HepG2 (cell line): ENCODE results near the gene MEGF6. TPM values are rescaled to one million over a fixed set of nuclear protein-coding genes. Genes with fewer than 3 reads are reported as not detected.

ENCODE experiments used
- AHDC1 ChIP-seq: sonication (generic); formaldehyde crosslinking; IDR thresholded peaks from 2 replicates; pipeline ENCODE4 v1.5.1; 2020; ENCODE audit warnings: mild to moderate bottlenecking, missing genetic modification reagents, borderline replicate concordance
- ASH2L ChIP-seq: fragments of 300-600, 200-600 bp; sonication (generic); IDR thresholded peaks from 2 replicates; pipeline ENCODE4 v1.7.0; 2017; ENCODE audit warnings: low read depth, mild to moderate bottlenecking, moderate library complexity, mixed read lengths, low read length; ENCODE audit not compliant: insufficient read length
- ATF7 ChIP-seq, 2 experiments: fragments of 450-650 bp in 1 of 2; sonication (generic) in 1 of 2; formaldehyde crosslinking in 1 of 2; IDR thresholded peaks; 2 replicates each; pipeline versions ENCODE4 v1.4.0 to v1.6.1; 2016 to 2020; ENCODE audit warnings: antibody characterized with exemption in 1 of 2, mild to moderate bottlenecking in 1 of 2, missing genetic modification reagents in 1 of 2
- ATF7-NPFF ChIP-seq: sonication (generic); formaldehyde crosslinking; IDR thresholded peaks from 2 replicates; pipeline ENCODE4 v1.8.1; 2023; ENCODE audit warnings: mild to moderate bottlenecking, low read depth, missing genetic modification reagents, moderate library complexity
- CCAR2 ChIP-seq: fragments of 200-400 bp; formaldehyde crosslinking; optimal IDR thresholded peaks from 2 replicates; pipeline ENCODE3; 2018; ENCODE audit warnings: low read depth, mild to moderate bottlenecking, low read length, moderate library complexity
- DMAP1 ChIP-seq: IDR thresholded peaks from 2 replicates; pipeline ENCODE4 v1.6.1; 2016
- GABPB1 ChIP-seq: IDR thresholded peaks from 2 replicates; pipeline ENCODE4 v1.6.1; 2016; ENCODE audit warnings: mild to moderate bottlenecking, missing genetic modification reagents, moderate library complexity, missing compliant biosample characterization
- HDAC1 ChIP-seq: sonication (generic); formaldehyde crosslinking; IDR thresholded peaks from 2 replicates; pipeline ENCODE4 v1.5.1; 2020; ENCODE audit warnings: mild to moderate bottlenecking, missing genetic modification reagents
- HMG20A ChIP-seq: IDR thresholded peaks from 2 replicates; pipeline ENCODE4 v1.6.1; 2016; ENCODE audit warnings: borderline replicate concordance
- KLF9 ChIP-seq: IDR thresholded peaks from 2 replicates; pipeline ENCODE4 v1.6.1; 2016; ENCODE audit warnings: low read depth
- LCORL ChIP-seq, 2 experiments: fragments of 450-650 bp in 1 of 2; sonication (generic) in 1 of 2; formaldehyde crosslinking in 1 of 2; IDR thresholded peaks; 2 replicates each; pipeline versions ENCODE4 v1.5.0 to v1.6.1; 2017 to 2020; ENCODE audit warnings: antibody characterized with exemption in 1 of 2, missing genetic modification reagents in 1 of 2
- MXD1 ChIP-seq: sonication (generic); formaldehyde crosslinking; IDR thresholded peaks from 2 replicates; pipeline ENCODE4 v1.4.0; 2020; ENCODE audit warnings: mild to moderate bottlenecking, missing genetic modification reagents
- NCOA5 ChIP-seq: sonication (generic); formaldehyde crosslinking; IDR thresholded peaks from 2 replicates; pipeline ENCODE4 v1.4.0; 2020; ENCODE audit warnings: missing genetic modification reagents
- NONO ChIP-seq, 2 experiments: fragments of 450-650 bp in 1 of 2; sonication (generic) in 1 of 2; formaldehyde crosslinking in 1 of 2; IDR thresholded peaks in 1 of 2; conservative IDR thresholded peaks in 1 of 2; 2 replicates each; pipeline versions ENCODE4 v1.6.1 to v1.8.0; 2017 to 2022; ENCODE audit warnings: mild to moderate bottlenecking in 1 of 2, missing genetic modification reagents in 1 of 2, moderate library complexity in 1 of 2
- PCBP2 ChIP-seq: fragments of 200-400 bp; formaldehyde crosslinking; optimal IDR thresholded peaks from 2 replicates; pipeline ENCODE3; 2018; ENCODE audit warnings: low read length, low read depth; ENCODE audit not compliant: poor library complexity, severe bottlenecking
- ZNF121 ChIP-seq: sonication (generic); formaldehyde crosslinking; IDR thresholded peaks from 2 replicates; pipeline ENCODE4 v1.5.0; 2020; ENCODE audit warnings: mild to moderate bottlenecking, missing genetic modification reagents
- ZNF253 ChIP-seq: sonication (generic); formaldehyde crosslinking; IDR thresholded peaks from 2 replicates; pipeline ENCODE4 v1.8.0; 2022; ENCODE audit warnings: mild to moderate bottlenecking, missing genetic modification reagents, borderline replicate concordance
- ZNF772 ChIP-seq: sonication (generic); formaldehyde crosslinking; IDR thresholded peaks from 2 replicates; pipeline ENCODE4 v1.5.0; 2020; ENCODE audit warnings: mild to moderate bottlenecking, missing genetic modification reagents
- ZNF781 ChIP-seq: sonication (generic); formaldehyde crosslinking; IDR thresholded peaks from 2 replicates; pipeline ENCODE4 v1.5.1; 2020; ENCODE audit warnings: borderline replicate concordance, mild to moderate bottlenecking, missing genetic modification reagents; ENCODE audit errors: not compliant biosample characterization
- ZNF839 ChIP-seq: sonication (generic); formaldehyde crosslinking; IDR thresholded peaks from 2 replicates; pipeline ENCODE4 v1.4.0; 2020; ENCODE audit warnings: missing genetic modification reagents, mild to moderate bottlenecking, borderline replicate concordance
- polyA plus RNA-seq, 8 experiments: library from polyadenylated mRNA; depleted of rRNA in 3 of 8; stranded (reverse) in 7 of 8; unstranded in 1 of 8; fragments of >200 nt; fragmentation: Illumina TruSeq in 4 of 8; extraction: Trizol in 4 of 8; gene quantifications; 2 replicates each; pipeline versions ENCODE4 v1.2.1 to v1.2.3, GENCODE V29; 2011 to 2016; ENCODE audit warnings: low read depth in 4 of 8, missing spikeins in 1 of 8, mixed read lengths in 1 of 8; ENCODE audit not compliant: insufficient read depth in 1 of 8
- total RNA-seq, 5 experiments: library from RNA; depleted of rRNA; stranded (reverse); fragments of >200 nt; fragmentation: Illumina TruSeq; extraction: Trizol; gene quantifications; 2 replicates each; pipeline ENCODE4 v1.2.3, GENCODE V29; 2016; ENCODE audit warnings: low read depth in 1 of 5

Gene MEGF6
- total and polyA plus RNA-seq, 2 of the 13 experiments (the other 11 are each of a cell fraction or from before 2014, with no cell fraction given): 1.9 TPM

GRCh38 chr1:3624200-3625136 lies 13.2 kb upstream of the MEGF6 start, which contains the start of gene TPRG1L (continued):
- no peak for TF ChIP-seq NONO (IDR thresholded peaks at IDR 0.05)
- TF ChIP-seq NONO (CRISPR knock-in tag; conservative IDR thresholded peaks at IDR 0.05): peak; percentile 56; the same call in 1 of the 2 replicates
- TF ChIP-seq ZNF781: no peak
- no peak for TF ChIP-seq ATF7 (IDR thresholded peaks at IDR 0.05)
- TF ChIP-seq ATF7 (CRISPR knock-in tag; IDR thresholded peaks at IDR 0.05): no peak
- TF ChIP-seq KLF9 (CRISPR knock-in tag): peak; percentile 90; the same call in 1 of the 2 replicates
- peak; percentile 63 for TF ChIP-seq ATF7-NPFF (CRISPR knock-in tag)
- peak; percentile 73; the same call in 1 of the 2 replicates for TF ChIP-seq ZNF839 (CRISPR knock-in tag)
- no peak for TF ChIP-seq ZNF253 (CRISPR knock-in tag)
- TF ChIP-seq HDAC1 (CRISPR knock-in tag): peak; percentile 82; the same call in 1 of the 2 replicates
- no peak; the same call in 1 of the 2 replicates for TF ChIP-seq ZNF772 (CRISPR knock-in tag)
- TF ChIP-seq AHDC1 (CRISPR knock-in tag): no peak
- TF ChIP-seq NCOA5 (CRISPR knock-in tag): no peak
- TF ChIP-seq ASH2L: peak; percentile 62
- peak; percentile 96 for TF ChIP-seq GABPB1 (CRISPR knock-in tag)
- TF ChIP-seq ZNF121 (CRISPR knock-in tag): no peak
- no peak for TF ChIP-seq PCBP2
- TF ChIP-seq MXD1 (CRISPR knock-in tag): 0 out of 2 replicates have a peak, but pooled peaks have one; percentile 51
- TF ChIP-seq HMG20A (CRISPR knock-in tag): no peak
- no peak for TF ChIP-seq LCORL (IDR thresholded peaks at IDR 0.05)
- TF ChIP-seq LCORL (CRISPR knock-in tag; IDR thresholded peaks at IDR 0.05): 0 out of 2 replicates have a peak, but pooled peaks have one; percentile 42
- TF ChIP-seq CCAR2: no peak
- peak; percentile 42 for TF ChIP-seq DMAP1 (CRISPR knock-in tag)
